ENCODE data around the gene MAG.
A peak's percentile ranks its signal among the peaks of the same experiment; 100 is the strongest.

The MAG gene

GRCh38 chr19:35291916-35292315, at the start of gene MAG:
TSS of gene MAG (plus strand) at chr19:35292161. CDS start at chr19:35295409, 3,248 bp downstream.
- no peak for ATAC-seq
- Mint-ChIP-seq H3K9me3 (no peaks in the 10 kb centered on the region), H3K27ac (no peak within 1 kb of the TSS), H3K4me1 (peaks cover 30% of the 10 kb centered on the region), H3K4me3 (no peak within 1 kb of the TSS), H3K27me3 (no peaks in the 10 kb centered on the region), H3K36me3 (no peaks in the 10 kb centered on the region)

GRCh38 chr19:35246466-35247092, 45.4 kb upstream of the MAG start:
- no peaks in the 10 kb centered on the region for H3K27me3 Mint-ChIP-seq
- H3K9me3 Mint-ChIP-seq, result peaks cover 5% of the 10 kb centered on the region
- peaks cover 39% of the 10 kb centered on the region for H3K4me1 Mint-ChIP-seq
- no peak overlapping the region for H3K27ac Mint-ChIP-seq
- peaks cover 12% of the 10 kb centered on the region for H3K36me3 Mint-ChIP-seq
- no peak overlapping the region for H3K4me3 Mint-ChIP-seq
- no peak for ATAC-seq

- ATAC-seq, result peak; percentile 69
- H3K4me3 Mint-ChIP-seq, result peak overlapping the region; percentile 75
- peaks cover 39% of the 10 kb centered on the region for H3K4me1 Mint-ChIP-seq
- peaks cover 17% of the 10 kb centered on the region for H3K36me3 Mint-ChIP-seq
- peaks cover 5% of the 10 kb centered on the region for H3K9me3 Mint-ChIP-seq
- no peaks in the 10 kb centered on the region for H3K27me3 Mint-ChIP-seq
- H3K27ac Mint-ChIP-seq, result peak overlapping the region; percentile 91
Measured at GRCh38 chr19:35247526-35248309, 44.2 kb upstream of the MAG start.

- peak within 1 kb of the TSS; percentile 75 for H3K4me3 Mint-ChIP-seq
- peak within 1 kb of the TSS; percentile 91 for H3K27ac Mint-ChIP-seq
Measured at GRCh38 chr19:35248310-35249145, 43.4 kb upstream of the MAG start, which contains the start of gene LSR. TSS of gene LSR (plus strand) at chr19:35249002. CDS start at chr19:35249023, 21 bp downstream.

GRCh38 chr19:35249146-35249847, 42.7 kb upstream of the MAG start:
- Mint-ChIP-seq H3K9me3 (no peaks in the 10 kb centered on the region), H3K36me3 (peaks cover 26% of the 10 kb centered on the region), H3K4me3 (peak overlapping the region; percentile 75), H3K27me3 (no peaks in the 10 kb centered on the region), H3K27ac (peak overlapping the region; percentile 91), H3K4me1 (peaks cover 39% of the 10 kb centered on the region)
- no peak for ATAC-seq

More at GRCh38 chr19:35248310-35249145, 43.4 kb upstream of the MAG start, which contains the start of gene LSR:
- H3K27me3 Mint-ChIP-seq, result no peaks in the 10 kb centered on the region
- H3K9me3 Mint-ChIP-seq, result peaks cover 4% of the 10 kb centered on the region
- ATAC-seq, result peak; percentile 96
- peaks cover 22% of the 10 kb centered on the region for H3K36me3 Mint-ChIP-seq
- H3K4me1 Mint-ChIP-seq, result peaks cover 39% of the 10 kb centered on the region

GRCh38 chr19:35249848-35250711, 41.9 kb upstream of the MAG start:
- H3K27ac Mint-ChIP-seq, result peak overlapping the region; percentile 91
- peaks cover 34% of the 10 kb centered on the region for H3K36me3 Mint-ChIP-seq
- no peaks in the 10 kb centered on the region for H3K9me3 Mint-ChIP-seq
- ATAC-seq, result no peak
- peaks cover 39% of the 10 kb centered on the region for H3K4me1 Mint-ChIP-seq
- peak overlapping the region; percentile 75 for H3K4me3 Mint-ChIP-seq
- H3K27me3 Mint-ChIP-seq, result no peaks in the 10 kb centered on the region

- Mint-ChIP-seq H3K36me3 (peaks cover 40% of the 10 kb centered on the region), H3K9me3 (no peaks in the 10 kb centered on the region), H3K27me3 (no peaks in the 10 kb centered on the region), H3K4me1 (peaks cover 41% of the 10 kb centered on the region), H3K27ac (no peak overlapping the region), H3K4me3 (no peak overlapping the region)
- ATAC-seq, result no peak
Measured at GRCh38 chr19:35251456-35251855, 40.5 kb upstream of the MAG start.

- Mint-ChIP-seq H3K4me3 (no peak overlapping the region), H3K36me3 (peaks cover 40% of the 10 kb centered on the region), H3K4me1 (peaks cover 34% of the 10 kb centered on the region), H3K9me3 (no peaks in the 10 kb centered on the region), H3K27ac (peak overlapping the region; percentile 47), H3K27me3 (no peaks in the 10 kb centered on the region)
- ATAC-seq, result no peak
Measured at GRCh38 chr19:35253316-35254286, 38.4 kb upstream of the MAG start.

GRCh38 chr19:35254341-35255297, 37.3 kb upstream of the MAG start:
- H3K4me3 Mint-ChIP-seq, result no peak overlapping the region
- peaks cover 24% of the 10 kb centered on the region for H3K4me1 Mint-ChIP-seq
- H3K27ac Mint-ChIP-seq, result peak overlapping the region; percentile 47
- no peaks in the 10 kb centered on the region for H3K27me3 Mint-ChIP-seq
- ATAC-seq, result no peak
- H3K36me3 Mint-ChIP-seq, result peaks cover 40% of the 10 kb centered on the region
- no peaks in the 10 kb centered on the region for H3K9me3 Mint-ChIP-seq

GRCh38 chr19:35256566-35256965, 35.4 kb upstream of the MAG start:
- Mint-ChIP-seq H3K9me3 (no peaks in the 10 kb centered on the region), H3K4me1 (peaks cover 6% of the 10 kb centered on the region), H3K27ac (no peak overlapping the region), H3K27me3 (no peaks in the 10 kb centered on the region), H3K4me3 (no peak overlapping the region), H3K36me3 (peaks cover 33% of the 10 kb centered on the region)
- no peak for ATAC-seq

- ATAC-seq, result no peak
- Mint-ChIP-seq H3K4me3 (no peak overlapping the region), H3K27me3 (no peaks in the 10 kb centered on the region), H3K36me3 (peaks cover 30% of the 10 kb centered on the region), H3K27ac (no peak overlapping the region), H3K4me1 (peaks cover 6% of the 10 kb centered on the region), H3K9me3 (no peaks in the 10 kb centered on the region)
Measured at GRCh38 chr19:35257113-35257461, 34.9 kb upstream of the MAG start.

- H3K27me3 Mint-ChIP-seq, result no peaks in the 10 kb centered on the region
- peak overlapping the region; percentile 10 for H3K27ac Mint-ChIP-seq
- H3K4me3 Mint-ChIP-seq, result no peak overlapping the region
- peaks cover 5% of the 10 kb centered on the region for H3K36me3 Mint-ChIP-seq
- no peak for ATAC-seq
- peaks cover 33% of the 10 kb centered on the region for H3K4me1 Mint-ChIP-seq
- H3K9me3 Mint-ChIP-seq, result no peaks in the 10 kb centered on the region
Measured at GRCh38 chr19:35260694-35261304, 31.2 kb upstream of the MAG start.
